ENCODE data around the gene ITPKB.
"Not testable (repeated sequence)": the region's sequence is repeated elsewhere in the genome, so short reads cannot be mapped to it uniquely, and the experiment has no call there.

ITPKB gene

DNA sequence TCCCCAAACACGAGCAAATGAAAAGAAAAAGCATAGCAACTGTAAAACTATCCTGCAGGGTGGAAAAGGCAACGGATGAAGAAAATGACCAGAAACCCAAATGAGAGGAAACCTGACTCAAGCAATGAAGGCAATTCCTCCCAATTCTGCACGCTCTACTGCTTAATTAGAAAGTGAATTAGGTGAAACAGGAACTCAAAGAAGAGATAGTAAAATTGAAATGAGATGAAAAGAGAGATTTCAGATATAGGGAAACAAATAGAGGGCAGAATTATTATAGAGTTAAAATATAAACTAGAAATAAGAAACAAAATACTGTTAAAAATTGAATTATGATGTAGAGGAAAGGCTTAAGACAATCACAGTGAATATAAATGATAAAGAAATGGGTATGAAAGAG is 27.5 kb upstream of the ITPKB start:
- Mint-ChIP-seq H3K9me3 (peaks cover 2% of the 10 kb centered on the region), H3K27ac (no peak overlapping the region), H3K4me1 (ENCODE audit: low read depth) (peaks cover 29% of the 10 kb centered on the region), H3K36me3 (ENCODE audit: low read depth) (no peaks in the 10 kb centered on the region), H3K27me3 (no peaks in the 10 kb centered on the region), H3K4me3 (no peak overlapping the region)
- no peak for DNase-seq

DNA sequence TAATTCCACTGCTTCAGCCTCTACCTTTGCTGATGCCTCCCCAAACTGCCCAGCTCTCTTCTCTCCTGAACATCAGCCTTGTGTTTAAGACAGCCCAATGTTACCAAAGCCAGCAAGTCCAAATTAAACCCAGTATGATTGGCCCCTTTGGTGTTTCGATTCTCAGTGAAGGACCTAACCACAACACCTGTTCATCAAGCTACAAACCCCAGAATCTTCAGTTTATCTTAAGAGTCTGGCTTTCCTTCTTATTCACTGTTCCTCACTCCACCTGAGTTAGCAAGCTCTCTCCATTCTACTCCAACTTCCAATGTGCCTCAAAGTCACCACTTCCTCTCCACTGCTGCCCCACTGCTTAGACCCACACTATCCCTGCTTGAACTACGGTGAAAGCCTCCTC is 25.5 kb upstream of the ITPKB start:
- H3K36me3 Mint-ChIP-seq (ENCODE audit: low read depth) = no peaks in the 10 kb centered on the region
- H3K4me3 Mint-ChIP-seq = no peak overlapping the region
- H3K4me1 Mint-ChIP-seq (ENCODE audit: low read depth) = peaks cover 32% of the 10 kb centered on the region
- H3K27me3 Mint-ChIP-seq = no peaks in the 10 kb centered on the region
- H3K27ac Mint-ChIP-seq = peak overlapping the region; percentile 45
- DNase-seq = no peak
- H3K9me3 Mint-ChIP-seq = peaks cover 2% of the 10 kb centered on the region

DNA sequence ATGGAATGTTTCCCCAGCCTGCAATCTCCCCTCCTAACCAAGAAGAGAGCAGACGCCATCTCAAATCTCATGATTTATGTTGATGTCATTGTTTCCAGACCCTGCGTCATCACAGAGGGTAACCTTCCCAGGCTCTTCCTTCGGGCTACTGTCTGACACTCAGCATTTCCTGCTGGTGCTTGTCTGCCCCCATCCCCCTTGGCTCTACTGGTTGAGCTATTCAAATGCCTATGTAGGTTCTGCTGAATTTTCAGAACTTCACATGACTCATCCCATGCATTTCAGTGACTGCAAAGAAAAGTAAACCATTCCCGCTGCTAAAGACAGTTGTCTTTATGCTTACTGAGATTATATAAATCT is 24.8 kb upstream of the ITPKB start:
- H3K27ac Mint-ChIP-seq = peak overlapping the region; percentile 38
- peaks cover 2% of the 10 kb centered on the region for H3K9me3 Mint-ChIP-seq
- H3K4me1 Mint-ChIP-seq (ENCODE audit: low read depth) = peaks cover 32% of the 10 kb centered on the region
- no peaks in the 10 kb centered on the region for H3K36me3 Mint-ChIP-seq (ENCODE audit: low read depth)
- DNase-seq = peak; percentile 41
- H3K27me3 Mint-ChIP-seq = no peaks in the 10 kb centered on the region
- H3K4me3 Mint-ChIP-seq = no peak overlapping the region

DNA sequence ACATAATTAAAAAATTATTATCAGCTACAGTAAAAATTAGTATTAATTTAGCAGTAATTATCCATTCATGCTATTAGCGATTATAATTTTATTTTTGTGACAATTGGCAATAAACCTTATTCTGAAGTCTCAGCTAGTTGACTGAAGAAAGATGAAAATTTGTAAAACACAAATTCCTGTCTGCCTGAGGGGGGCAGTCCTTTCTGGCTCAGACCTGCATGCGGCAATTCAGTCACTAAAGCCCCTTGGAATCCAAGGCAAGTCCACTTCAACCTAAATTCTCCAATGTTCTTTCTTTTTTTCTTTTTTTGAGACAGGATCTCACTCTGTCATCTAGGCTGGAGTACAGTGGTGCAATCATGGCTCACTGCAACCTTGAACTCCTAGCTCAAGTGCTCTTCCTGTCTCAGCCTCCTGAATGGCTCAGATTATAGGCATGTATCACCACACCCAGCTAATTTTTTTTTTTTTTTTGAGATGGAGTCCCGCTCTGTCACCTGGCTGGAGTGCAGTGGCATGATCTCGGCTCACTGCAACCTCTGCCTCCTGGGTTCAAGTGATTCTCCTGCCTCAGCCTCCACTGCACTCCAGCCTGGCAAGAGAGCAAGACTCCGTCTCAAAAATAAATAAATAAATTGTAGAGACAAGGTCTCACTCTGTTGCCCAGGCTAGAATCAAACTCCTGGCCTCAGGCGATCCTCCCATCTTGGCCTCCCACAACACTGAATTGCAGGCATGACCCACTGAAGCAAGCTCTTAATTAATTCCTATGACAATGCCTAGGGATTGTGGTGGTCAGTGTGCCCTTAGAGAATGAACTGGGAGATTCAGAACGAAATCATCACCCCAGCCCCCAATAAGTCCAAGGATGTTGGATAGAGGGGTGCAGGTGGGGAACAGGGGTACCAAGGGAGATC is 24.2 kb upstream of the ITPKB start:
- Mint-ChIP-seq H3K27ac (peak overlapping the region; percentile 38), H3K4me3 (no peak overlapping the region), H3K36me3 (ENCODE audit: low read depth) (no peaks in the 10 kb centered on the region), H3K27me3 (no peaks in the 10 kb centered on the region), H3K4me1 (ENCODE audit: low read depth) (peaks cover 32% of the 10 kb centered on the region), H3K9me3 (peaks cover 2% of the 10 kb centered on the region)
- no peak for DNase-seq

DNA sequence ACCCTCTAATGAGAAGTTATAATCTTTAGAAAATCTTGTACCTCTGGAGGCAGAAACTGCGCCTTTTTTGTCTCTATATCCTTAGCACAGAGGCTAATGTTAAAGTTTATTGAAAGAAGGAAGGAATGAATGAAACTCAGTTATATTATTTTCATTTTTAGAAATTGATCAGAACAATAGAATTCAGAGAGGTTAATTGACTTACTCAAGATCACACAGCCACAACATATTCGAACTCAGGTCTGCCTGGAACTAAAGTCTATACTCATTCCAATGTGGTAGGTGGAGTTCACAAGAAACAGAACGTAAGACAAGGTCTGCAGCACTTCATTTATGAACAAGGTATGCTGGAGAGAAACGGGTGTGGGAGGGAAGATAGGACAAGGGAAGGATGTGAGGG is 23.0 kb upstream of the ITPKB start:
- Mint-ChIP-seq H3K9me3 (peaks cover 2% of the 10 kb centered on the region), H3K27ac (no peak overlapping the region), H3K4me1 (ENCODE audit: low read depth) (peaks cover 32% of the 10 kb centered on the region), H3K36me3 (ENCODE audit: low read depth) (no peaks in the 10 kb centered on the region), H3K27me3 (no peaks in the 10 kb centered on the region), H3K4me3 (no peak overlapping the region)
- no peak for DNase-seq

DNA sequence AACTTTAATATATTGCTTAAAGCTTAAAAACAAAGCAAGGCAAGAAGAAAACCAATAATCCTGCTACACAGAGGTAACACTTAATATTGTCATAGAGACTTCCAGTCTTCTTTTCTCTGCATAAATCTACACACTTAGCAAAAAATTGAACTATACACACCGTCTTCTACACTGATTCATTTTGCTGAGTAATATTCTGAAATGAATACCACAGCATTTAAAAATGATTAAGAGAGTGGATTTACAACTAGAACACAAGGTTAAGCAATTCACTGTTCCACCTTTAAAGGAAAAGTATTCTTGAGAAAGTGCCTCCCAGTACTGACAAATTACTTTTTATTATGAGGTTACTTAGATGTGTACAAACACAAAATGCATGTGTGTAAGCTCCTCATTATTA is 22.2 kb upstream of the ITPKB start:
- DNase-seq = no peak
- Mint-ChIP-seq H3K4me1 (ENCODE audit: low read depth) (peaks cover 32% of the 10 kb centered on the region), H3K27ac (no peak overlapping the region), H3K4me3 (no peak overlapping the region), H3K27me3 (no peaks in the 10 kb centered on the region), H3K9me3 (peaks cover 2% of the 10 kb centered on the region), H3K36me3 (ENCODE audit: low read depth) (no peaks in the 10 kb centered on the region)

DNA sequence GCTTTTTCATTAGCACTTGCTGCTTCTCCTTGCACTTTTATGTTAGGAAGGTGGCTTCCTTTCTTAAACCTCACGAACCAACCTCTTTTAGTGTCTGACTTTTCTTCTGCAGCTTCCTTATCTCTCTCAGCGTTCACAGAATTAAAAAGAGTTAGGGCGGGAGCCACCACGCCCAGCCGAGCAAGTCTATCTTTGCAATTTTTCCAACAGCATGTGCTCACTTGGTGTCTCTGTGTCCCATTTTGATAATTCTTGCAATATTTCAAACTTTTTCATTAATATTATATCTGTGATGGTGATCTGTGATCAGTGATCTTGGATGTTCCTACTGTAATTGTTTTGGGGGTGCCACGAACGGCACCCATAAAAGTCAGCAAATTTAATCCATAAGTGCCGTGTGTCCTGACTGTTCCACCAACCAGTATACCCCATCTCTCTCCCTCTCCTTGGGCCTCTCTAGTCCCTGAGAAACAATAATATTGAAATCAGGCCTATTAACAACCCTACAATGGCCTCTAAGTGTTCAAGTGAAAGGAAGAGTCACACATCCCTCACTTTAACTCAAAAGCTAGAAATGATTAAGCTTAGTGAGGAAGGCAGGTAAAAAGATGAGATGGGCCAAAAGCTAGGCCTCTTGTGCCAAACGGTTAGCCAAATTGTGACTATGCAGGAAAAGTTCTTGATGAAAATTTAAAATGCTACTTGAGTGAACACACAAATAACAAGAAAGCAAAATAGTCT is 15.9 kb upstream of the ITPKB start:
- DNase-seq = no peak
- Mint-ChIP-seq H3K27ac (peak overlapping the region; percentile 51), H3K9me3 (no peaks in the 10 kb centered on the region), H3K4me1 (ENCODE audit: low read depth) (peaks cover 22% of the 10 kb centered on the region), H3K4me3 (no peak overlapping the region), H3K27me3 (no peaks in the 10 kb centered on the region), H3K36me3 (ENCODE audit: low read depth) (no peaks in the 10 kb centered on the region)

- Mint-ChIP-seq H3K4me1 (ENCODE audit: low read depth) (peaks cover 22% of the 10 kb centered on the region), H3K36me3 (ENCODE audit: low read depth) (no peaks in the 10 kb centered on the region), H3K9me3 (no peaks in the 10 kb centered on the region), H3K27ac (peak overlapping the region; percentile 15), H3K4me3 (no peak overlapping the region), H3K27me3 (no peaks in the 10 kb centered on the region)
- no peak for DNase-seq
These were observed 15.0 kb upstream of the ITPKB start for GRCh38 chr1:226754097-226754496.

DNA sequence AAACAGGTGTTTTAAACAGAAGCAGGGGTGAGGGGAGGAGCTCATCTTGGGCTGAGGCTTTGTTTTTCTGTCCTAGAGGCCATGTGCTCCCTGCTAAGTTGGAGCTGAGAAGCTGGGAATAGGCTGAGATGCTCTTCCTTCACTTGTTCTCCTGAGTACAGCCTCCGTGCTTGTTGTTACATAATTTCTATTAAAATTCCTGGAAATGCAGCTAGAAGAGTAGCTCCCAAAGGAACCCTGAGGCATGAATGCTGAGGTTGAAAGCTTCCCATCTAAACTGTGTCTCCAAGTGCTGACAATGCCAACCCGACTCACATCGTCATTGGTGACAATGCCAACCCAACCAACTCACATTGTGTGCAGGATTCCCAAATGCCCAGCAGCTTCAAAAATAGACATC is 12.6 kb upstream of the ITPKB start:
- Mint-ChIP-seq H3K4me1 (ENCODE audit: low read depth) (peaks cover 26% of the 10 kb centered on the region), H3K27ac (no peak overlapping the region), H3K27me3 (no peaks in the 10 kb centered on the region), H3K9me3 (no peaks in the 10 kb centered on the region), H3K36me3 (ENCODE audit: low read depth) (no peaks in the 10 kb centered on the region), H3K4me3 (no peak overlapping the region)
- no peak for DNase-seq

- H3K4me1 Mint-ChIP-seq (ENCODE audit: low read depth) = peaks cover 26% of the 10 kb centered on the region
- H3K9me3 Mint-ChIP-seq = no peaks in the 10 kb centered on the region
- DNase-seq = no peak
- H3K27me3 Mint-ChIP-seq = no peaks in the 10 kb centered on the region
- H3K36me3 Mint-ChIP-seq (ENCODE audit: low read depth) = no peaks in the 10 kb centered on the region
- no peak overlapping the region for H3K4me3 Mint-ChIP-seq
- H3K27ac Mint-ChIP-seq = no peak overlapping the region
These were observed 12.1 kb upstream of the ITPKB start for GRCh38 chr1:226751214-226751613.

- peaks cover 11% of the 10 kb centered on the region for H3K4me1 Mint-ChIP-seq (ENCODE audit: low read depth)
- H3K27ac Mint-ChIP-seq = no peak overlapping the region
- H3K27me3 Mint-ChIP-seq = no peaks in the 10 kb centered on the region
- H3K9me3 Mint-ChIP-seq = no peaks in the 10 kb centered on the region
- no peak for DNase-seq
- no peak overlapping the region for H3K4me3 Mint-ChIP-seq
- H3K36me3 Mint-ChIP-seq (ENCODE audit: low read depth) = no peaks in the 10 kb centered on the region
These were observed 10.4 kb upstream of the ITPKB start for GRCh38 chr1:226749467-226749866.

DNA sequence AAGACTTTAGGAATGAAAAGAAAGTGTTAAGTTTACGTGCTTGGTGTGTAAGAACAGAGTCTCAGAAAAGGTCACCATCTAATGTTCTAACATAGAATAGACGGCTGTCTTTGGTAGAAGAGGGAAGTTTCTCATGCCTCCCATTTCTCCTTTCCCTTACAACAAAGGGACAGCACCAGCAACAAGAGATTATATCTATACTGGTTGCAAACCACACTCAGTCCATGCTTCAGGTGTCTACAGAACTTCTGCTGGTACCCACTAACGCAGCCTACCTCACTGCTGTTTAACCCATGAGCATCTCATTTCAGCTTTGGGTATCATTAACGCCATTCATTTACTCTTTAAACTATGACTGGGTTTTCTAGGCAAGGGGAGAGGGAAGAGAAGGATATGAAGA is 9.2 kb upstream of the ITPKB start:
- Mint-ChIP-seq H3K4me3 (no peak overlapping the region), H3K4me1 (ENCODE audit: low read depth) (peaks cover 4% of the 10 kb centered on the region), H3K27ac (no peak overlapping the region), H3K27me3 (no peaks in the 10 kb centered on the region), H3K9me3 (no peaks in the 10 kb centered on the region), H3K36me3 (ENCODE audit: low read depth) (no peaks in the 10 kb centered on the region)
- no peak for DNase-seq

DNA sequence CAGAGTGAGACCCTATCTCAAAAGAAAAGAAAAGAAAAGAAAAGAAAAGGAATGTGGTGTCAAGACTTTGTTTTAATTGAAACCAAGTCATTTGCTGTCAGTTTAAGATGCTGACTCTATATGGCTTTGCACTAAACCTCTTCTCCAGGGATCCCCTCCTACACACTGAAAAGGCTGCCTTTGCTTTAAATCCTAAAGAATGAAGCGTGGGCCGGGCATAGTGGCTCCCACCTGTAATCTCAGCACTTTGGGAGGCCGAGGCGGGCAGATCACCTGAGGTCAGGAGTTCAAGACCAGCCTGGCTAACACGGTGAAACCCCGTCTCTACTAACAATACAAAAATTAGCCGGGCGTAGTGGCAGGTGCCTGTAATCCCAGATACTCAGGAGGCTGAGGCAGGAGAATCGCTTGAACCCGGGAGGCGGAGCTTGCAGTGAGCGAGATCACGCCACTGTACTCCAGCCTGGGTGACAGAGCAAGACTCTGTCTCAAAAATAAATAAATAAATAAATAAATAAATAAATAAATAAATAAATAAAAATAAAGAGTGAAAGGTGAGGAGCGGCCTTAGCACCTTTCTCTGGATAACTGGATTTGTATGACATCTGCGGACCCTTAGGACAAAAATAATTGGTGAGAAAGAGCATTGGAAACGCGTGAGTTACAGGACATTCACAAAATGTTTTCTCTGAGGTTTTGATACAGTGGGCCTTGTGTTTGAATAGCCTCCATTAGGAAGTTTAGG is 8.6 kb upstream of the ITPKB start:
- not testable (repeated sequence) for H3K9me3 Mint-ChIP-seq; DNase-seq; H3K27ac Mint-ChIP-seq; H3K4me3 Mint-ChIP-seq; H3K27me3 Mint-ChIP-seq; H3K4me1 Mint-ChIP-seq (ENCODE audit: low read depth); H3K36me3 Mint-ChIP-seq (ENCODE audit: low read depth)

DNA sequence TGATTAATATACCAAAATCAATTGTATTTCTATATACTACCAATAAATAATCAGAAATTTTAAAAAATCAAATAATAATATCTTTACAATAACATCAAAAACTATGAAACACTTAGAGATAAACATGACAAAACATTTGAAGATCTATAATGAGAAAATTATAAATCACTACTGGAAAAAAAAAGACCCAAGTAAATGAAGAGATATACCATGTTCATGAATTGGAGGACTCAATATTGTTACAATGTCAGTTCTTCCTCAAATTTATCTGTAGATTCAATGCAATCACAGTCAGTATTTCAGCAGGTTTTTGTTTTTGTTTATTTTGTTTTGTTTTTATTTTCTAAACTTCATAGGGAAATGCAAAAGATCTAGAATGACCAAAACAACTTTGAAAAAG is 4.2 kb upstream of the ITPKB start:
- DNase-seq = no peak
- no peaks in the 10 kb centered on the region for H3K9me3 Mint-ChIP-seq
- no peak overlapping the region for H3K27ac Mint-ChIP-seq
- H3K4me3 Mint-ChIP-seq = no peak overlapping the region
- peaks cover 26% of the 10 kb centered on the region for H3K4me1 Mint-ChIP-seq (ENCODE audit: low read depth)
- peaks cover 6% of the 10 kb centered on the region for H3K36me3 Mint-ChIP-seq (ENCODE audit: low read depth)
- no peaks in the 10 kb centered on the region for H3K27me3 Mint-ChIP-seq

GRCh38 chr1:226741009-226741408 is 1.9 kb upstream of the ITPKB start:
- no peaks in the 10 kb centered on the region for H3K27me3 Mint-ChIP-seq
- no peak overlapping the region for H3K4me3 Mint-ChIP-seq
- peak overlapping the region; percentile 57 for H3K27ac Mint-ChIP-seq

More at GRCh38 chr1:226741009-226741408, 1.9 kb upstream of the ITPKB start:
- Mint-ChIP-seq H3K36me3 (ENCODE audit: low read depth) (peaks cover 21% of the 10 kb centered on the region), H3K9me3 (no peaks in the 10 kb centered on the region), H3K4me1 (ENCODE audit: low read depth) (peaks cover 27% of the 10 kb centered on the region)
- DNase-seq = peak; percentile 28
